Ishikawa (cell line): ENCODE results near the gene AK1.

ENCODE experiments used
- CEBPB ChIP-seq: IDR thresholded peaks from 2 replicates; pipeline ENCODE4 v1.6.1; 2012
- CREB1 ChIP-seq: IDR thresholded peaks from 2 replicates; pipeline ENCODE4 v1.6.1; 2012; ENCODE audit warnings: low read depth
- EGR1 ChIP-seq: IDR thresholded peaks from 2 replicates; pipeline ENCODE4 v1.6.1; 2012
- EP300 ChIP-seq: IDR thresholded peaks from 2 replicates; pipeline ENCODE4 v1.6.1; 2012; ENCODE audit warnings: borderline replicate concordance
- FOXM1 ChIP-seq: IDR thresholded peaks from 2 replicates; pipeline ENCODE4 v1.6.1; 2012; ENCODE audit warnings: low read depth, borderline replicate concordance
- MAX ChIP-seq: IDR thresholded peaks from 2 replicates; pipeline ENCODE4 v1.6.1; 2012
- NFIC ChIP-seq: IDR thresholded peaks from 2 replicates; pipeline ENCODE4 v1.6.1; 2012
- RAD21 ChIP-seq: IDR thresholded peaks from 2 replicates; pipeline ENCODE4 v1.6.1; 2012; ENCODE audit warnings: low read depth
- REST ChIP-seq: IDR thresholded peaks from 2 replicates; pipeline ENCODE4 v1.6.1; 2012; ENCODE audit warnings: low read depth, mild to moderate bottlenecking
- TAF1 ChIP-seq: IDR thresholded peaks from 2 replicates; pipeline ENCODE4 v1.6.1; 2012; ENCODE audit warnings: low read depth, mild to moderate bottlenecking
- TCF12 ChIP-seq: IDR thresholded peaks from 2 replicates; pipeline ENCODE4 v1.6.1; 2012; ENCODE audit warnings: low read depth
- TEAD4 ChIP-seq: IDR thresholded peaks from 2 replicates; pipeline ENCODE4 v1.6.1; 2012
- USF1 ChIP-seq: IDR thresholded peaks from 2 replicates; pipeline ENCODE4 v1.6.1; 2012
- YY1 ChIP-seq: IDR thresholded peaks from 2 replicates; pipeline ENCODE4 v1.6.1; 2012; ENCODE audit warnings: low read depth
- ZBTB7A ChIP-seq: IDR thresholded peaks from 2 replicates; pipeline ENCODE4 v1.6.1; 2012; ENCODE audit warnings: low read depth

Gene AK1

GRCh38 chr9:127867356-127868277 is 9.9 kb downstream of the AK1 start:
- no peak for TF ChIP-seq EGR1
- no peak for TF ChIP-seq TAF1
- no peak for TF ChIP-seq REST
- no peak for TF ChIP-seq TCF12
- TF ChIP-seq NFIC: no peak
- no peak for TF ChIP-seq TEAD4
- no peak for TF ChIP-seq RAD21
- no peak for TF ChIP-seq FOXM1

GRCh38 chr9:127866535-127866934 is 10.9 kb downstream of the AK1 start:
- no peak for TF ChIP-seq TAF1
- no peak for TF ChIP-seq EP300
- no peak for TF ChIP-seq NFIC
- no peak for TF ChIP-seq CEBPB
- TF ChIP-seq TCF12: no peak
- TF ChIP-seq ZBTB7A: no peak
- TF ChIP-seq YY1: no peak
- TF ChIP-seq USF1: no peak
- no peak for TF ChIP-seq MAX
- no peak for TF ChIP-seq TEAD4

GRCh38 chr9:127865645-127866464 is 11.6 kb downstream of the AK1 start:
- no peak for TF ChIP-seq NFIC

- TF ChIP-seq MAX (no peak), NFIC (no peak), CEBPB (no peak), REST (no peak), TEAD4 (no peak), ZBTB7A (no peak), RAD21 (no peak), TAF1 (no peak), USF1 (no peak), TCF12 (no peak), CREB1 (no peak), EGR1 (no peak), YY1 (no peak), EP300 (no peak)
Observed at GRCh38 chr9:127863191-127863621, 14.3 kb downstream of the AK1 start.

- TF ChIP-seq CEBPB: no peak
Observed at GRCh38 chr9:127862075-127863011, 15.1 kb downstream of the AK1 start.
